Activated CD8-positive, alpha-beta memory T cell treated with anti-CD3 and anti-CD28 coated beads, Interleukin-2, amount 50 U/mL, for 1 hour (primary cell): ENCODE measurements around the gene CHD5.
"Not testable (repeated sequence)": the region's sequence is repeated elsewhere in the genome, so short reads cannot be mapped to it uniquely, and the experiment has no call there.

Source experiments
- DNase-seq: peaks from one replicate; pipeline ENCODE4 v3.0.0-alpha.2; 2020; ENCODE audit errors: extremely low read depth

The CHD5 gene

GRCh38 chr1:6086358-6086757 lies 93.8 kb downstream of the CHD5 start:
- no peak for DNase-seq

- DNase-seq, result no peak
Measured at GRCh38 chr1:6085666-6086065, 94.5 kb downstream of the CHD5 start.

- no peak for DNase-seq
Measured at GRCh38 chr1:6084781-6085495, 95.2 kb downstream of the CHD5 start.

GRCh38 chr1:6083801-6084446 lies 96.2 kb downstream of the CHD5 start:
- no peak for DNase-seq

GRCh38 chr1:6083385-6083784 lies 96.7 kb downstream of the CHD5 start:
- no peak for DNase-seq

GRCh38 chr1:6082430-6082971 lies 97.6 kb downstream of the CHD5 start:
- no peak for DNase-seq

GRCh38 chr1:6081901-6082300 lies 98.2 kb downstream of the CHD5 start:
- no peak for DNase-seq

GRCh38 chr1:6080469-6080868 lies 99.7 kb downstream of the CHD5 start:
- DNase-seq, result no peak

GRCh38 chr1:6077919-6078318 lies 102.2 kb downstream of the CHD5 start:
- DNase-seq, result no peak

GRCh38 chr1:6077506-6077905 lies 102.6 kb downstream of the CHD5 start:
- no peak for DNase-seq

GRCh38 chr1:6077061-6077460 lies 103.1 kb downstream of the CHD5 start:
- DNase-seq, result not testable (repeated sequence)

- no peak for DNase-seq
Measured at GRCh38 chr1:6075748-6076147, 104.4 kb downstream of the CHD5 start.

GRCh38 chr1:6074192-6074901 lies 105.8 kb downstream of the CHD5 start:
- DNase-seq, result no peak

GRCh38 chr1:6073480-6074053 lies 106.6 kb downstream of the CHD5 start:
- DNase-seq, result no peak

GRCh38 chr1:6072774-6073479 lies 107.2 kb downstream of the CHD5 start:
- DNase-seq, result no peak

- no peak for DNase-seq
Measured at GRCh38 chr1:6071219-6071618, 108.9 kb downstream of the CHD5 start.

- DNase-seq, result no peak
Measured at GRCh38 chr1:6070450-6070974, 109.6 kb downstream of the CHD5 start.

GRCh38 chr1:6069573-6069972 lies 110.5 kb downstream of the CHD5 start:
- DNase-seq, result no peak

GRCh38 chr1:6068932-6069331 lies 111.2 kb downstream of the CHD5 start:
- DNase-seq, result no peak

GRCh38 chr1:6068073-6068472 lies 112.0 kb downstream of the CHD5 start:
- no peak for DNase-seq

- no peak for DNase-seq
Measured at GRCh38 chr1:6066680-6067079, 113.4 kb downstream of the CHD5 start.
